ENCODE measurements around the gene SFXN2. TPM values are rescaled to one million over a fixed set of nuclear protein-coding genes. Genes with fewer than 3 reads are reported as not detected.

SFXN2 gene, protein sequence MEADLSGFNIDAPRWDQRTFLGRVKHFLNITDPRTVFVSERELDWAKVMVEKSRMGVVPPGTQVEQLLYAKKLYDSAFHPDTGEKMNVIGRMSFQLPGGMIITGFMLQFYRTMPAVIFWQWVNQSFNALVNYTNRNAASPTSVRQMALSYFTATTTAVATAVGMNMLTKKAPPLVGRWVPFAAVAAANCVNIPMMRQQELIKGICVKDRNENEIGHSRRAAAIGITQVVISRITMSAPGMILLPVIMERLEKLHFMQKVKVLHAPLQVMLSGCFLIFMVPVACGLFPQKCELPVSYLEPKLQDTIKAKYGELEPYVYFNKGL
- 7.2 and 12.9 TPM in 2 replicates for total RNA-seq

GRCh38 chr10:102714621-102715455, at the start of gene SFXN2:
Gene SFXN2 (plus strand): TSS chr10:102714636. CDS start chr10:102726637, 12,001 bp downstream.

DNA sequence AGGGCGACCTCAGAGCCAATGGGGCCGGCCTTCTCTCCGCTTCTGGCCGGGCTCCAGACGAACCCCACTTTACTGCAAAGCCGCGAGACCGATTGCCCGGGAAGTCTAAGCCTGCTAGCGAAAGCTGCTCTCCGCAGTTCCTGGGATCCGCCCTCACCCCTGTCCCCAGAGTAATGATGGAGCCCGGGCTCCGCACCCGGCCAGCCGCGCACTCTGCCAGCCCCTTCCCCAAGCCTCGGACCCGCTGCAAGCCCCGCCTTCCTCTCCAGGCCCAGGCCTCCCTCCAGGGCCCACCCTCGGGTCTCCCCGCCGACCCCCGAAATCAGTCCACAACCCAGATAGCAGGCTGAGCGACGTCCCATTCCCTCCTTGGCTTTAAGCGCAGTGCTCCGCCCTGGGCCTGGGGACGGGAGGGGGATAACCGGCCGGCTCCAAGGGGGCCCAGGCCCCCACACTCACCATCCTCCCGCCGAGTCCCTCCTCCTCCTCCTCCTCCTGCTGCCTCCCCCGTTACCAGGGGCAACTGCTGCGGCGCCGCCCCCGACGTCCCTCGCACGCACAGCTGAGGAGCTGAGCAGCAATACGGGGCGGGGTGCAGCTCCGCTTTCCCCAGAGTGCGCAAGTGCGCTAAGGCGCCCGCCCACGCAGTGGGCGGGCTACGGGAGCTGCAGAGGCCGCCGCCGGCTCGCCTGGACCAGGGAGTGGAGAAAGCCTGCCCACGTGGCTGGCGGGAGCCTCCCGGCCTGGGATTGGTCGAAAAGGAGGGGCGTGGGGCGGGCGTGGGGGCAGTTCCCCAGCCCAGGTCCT, 419 bp upstream of the SFXN2 start, which contains the start of gene ARL3:
TSS of gene ARL3 (minus strand) at position 584 of the 807 bp plus-strand sequence. CDS start at position 462, 122 bp downstream.

DNA sequence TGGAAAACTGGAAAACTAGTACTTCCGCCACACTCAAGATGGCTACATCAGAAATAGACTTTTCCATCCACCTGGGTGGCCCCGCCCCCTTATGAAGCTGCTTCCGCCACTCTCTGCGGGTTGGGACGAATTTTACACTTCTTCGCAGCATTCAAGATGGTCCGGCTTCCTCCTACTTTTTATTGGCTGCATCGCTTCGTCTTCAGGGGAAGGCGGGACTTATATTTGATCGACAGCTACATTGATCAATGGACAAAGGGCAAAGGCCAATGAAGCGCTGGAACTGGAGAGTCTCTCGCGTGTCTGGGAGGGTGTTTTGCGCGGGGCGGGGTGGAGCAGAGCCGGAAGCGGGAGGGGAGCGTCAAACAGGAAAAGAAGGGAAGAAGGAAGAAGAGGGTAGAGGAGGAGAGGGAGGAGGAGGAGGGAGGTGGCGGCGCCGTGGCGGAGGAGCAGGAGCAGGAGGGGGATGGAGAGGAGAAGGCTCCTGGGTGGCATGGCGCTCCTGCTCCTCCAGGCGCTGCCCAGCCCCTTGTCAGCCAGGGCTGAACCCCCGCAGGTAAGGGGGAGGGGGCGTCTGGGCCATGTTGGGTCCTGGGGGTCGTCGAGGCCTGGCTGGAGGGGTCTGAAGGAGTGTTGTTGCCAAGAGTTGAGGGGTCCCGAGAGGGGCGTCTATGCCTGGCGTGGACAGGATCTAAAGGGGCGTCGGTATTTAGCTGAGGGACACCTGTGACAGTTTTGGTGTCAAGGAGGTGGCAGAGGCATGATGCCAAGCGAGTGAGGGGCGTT, 29.3 kb downstream of the SFXN2 start, which contains the start of gene WBP1L:
TSS of gene WBP1L (plus strand) at position 361 of the 786 bp plus-strand sequence. CDS start at position 467, 106 bp downstream.

Other genes starting within 250 kb of the SFXN2 start
- gene ACTR1A, start 211.9 kb upstream of the SFXN2 start, total RNA-seq, result 147 and 179 TPM in 2 replicates
- 6.5 and 11.0 TPM in 2 replicates for gene SUFU, start 210.7 kb upstream of the SFXN2 start, total RNA-seq
- gene TRIM8, start 70.2 kb upstream of the SFXN2 start, total RNA-seq, result 125 and 217 TPM in 2 replicates
- 6.2 and 6.8 TPM in 2 replicates for gene ARL3, start 239 bp upstream of the SFXN2 start, total RNA-seq
- gene WBP1L, start 29.3 kb downstream of the SFXN2 start, total RNA-seq, result 42.9 and 94.7 TPM in 2 replicates
- gene CYP17A1, start 122.8 kb downstream of the SFXN2 start, total RNA-seq, result 0.13 TPM in 1 of 2 replicates, not detected in the other
- gene BORCS7, start 139.6 kb downstream of the SFXN2 start, total RNA-seq, result 14.0 and 31.2 TPM in 2 replicates
- 4.7 and 6.0 TPM in 2 replicates for gene AS3MT, start 154.8 kb downstream of the SFXN2 start, total RNA-seq
- gene CNNM2, start 203.7 kb downstream of the SFXN2 start, total RNA-seq, result 2.1 and 7.9 TPM in 2 replicates

All from mesangial cell (primary cell).